Posterior vena cava (tissue), 2 donors: ENCODE measurements around the gene PHRF1. TPM values are rescaled to one million over a fixed set of nuclear protein-coding genes. Genes with fewer than 3 reads are reported as not detected.

Experiments used
- DNase-seq: peaks from one replicate; pipeline ENCODE4 v3.0.0-alpha.2; 2020; ENCODE audit warnings: low spot score
- intact Hi-C, 2 donors: fragments of 100-400 bp; cut with DNase I; formaldehyde crosslinking; loops; one replicate each; pipeline versions ENCODE4 v1.14.1 to v1.14.2; 2022 to 2023
- total RNA-seq, 2 donors: library from RNA; stranded (reverse); fragmentation: NEBNext Ultra II Directional; extraction: Animal tissue kit (Norgen Biotek cat#: 25700); gene quantifications; one replicate each; pipeline ENCODE4 v1.2.1, GENCODE V29; 2021
- donor health status: DM: yes; HTN: yes; CAD: no.
- donor health status: DM: yes; HTN: yes; CAD: no.

The PHRF1 gene
- total RNA-seq, 2 donors from 2014 or later = 18.3 to 20.8 TPM

- DNase-seq = peak; percentile 80
- intact Hi-C loops = no loop called here
Observed at GRCh38 chr11:537622-538430, 38.4 kb upstream of the PHRF1 start.

GRCh38 chr11:538431-539051 lies 37.7 kb upstream of the PHRF1 start:
- intact Hi-C loops = no loop called here
- DNase-seq = no peak

- no peak for DNase-seq
- intact Hi-C loops = no loop called here
Observed at GRCh38 chr11:539971-540481, 36.2 kb upstream of the PHRF1 start.

- intact Hi-C loops = no loop called here
Observed at GRCh38 chr11:540583-541432, 35.5 kb upstream of the PHRF1 start.

GRCh38 chr11:541433-541885 lies 34.8 kb upstream of the PHRF1 start:
- DNase-seq = no peak
- intact Hi-C loops = no loop called here

More at GRCh38 chr11:540583-541432, 35.5 kb upstream of the PHRF1 start:
- no peak for DNase-seq

- DNase-seq = no peak
- intact Hi-C loops = no loop called here
Observed at GRCh38 chr11:544817-545166, 31.5 kb upstream of the PHRF1 start.

GRCh38 chr11:545171-545570 lies 31.1 kb upstream of the PHRF1 start:
- no peak for DNase-seq
- intact Hi-C loops = no loop called here

GRCh38 chr11:548700-549603 lies 27.3 kb upstream of the PHRF1 start:
- intact Hi-C loops = no loop called here
- no peak for DNase-seq

GRCh38 chr11:550021-550745 lies 26.1 kb upstream of the PHRF1 start:
- intact Hi-C loops = loop anchor here (10.0 kb wide), 1 partner anchor 175 kb away; no protein-coding TSS in a partner anchor
- DNase-seq = no peak

GRCh38 chr11:550746-551085 lies 25.6 kb upstream of the PHRF1 start:
- no peak for DNase-seq
- intact Hi-C loops = loop anchor here (10.0 kb wide), 1 partner anchor 174 kb away; no protein-coding TSS in a partner anchor

GRCh38 chr11:551131-551530 lies 25.1 kb upstream of the PHRF1 start:
- intact Hi-C loops = loop anchor here (10.0 kb wide), 1 partner anchor 174 kb away; no protein-coding TSS in a partner anchor
- no peak for DNase-seq

GRCh38 chr11:551596-551995 lies 24.7 kb upstream of the PHRF1 start:
- intact Hi-C loops = loop anchor here (10.0 kb wide), 1 partner anchor 173 kb away; no protein-coding TSS in a partner anchor
- DNase-seq = no peak

- intact Hi-C loops = loop anchor here (10.0 kb wide), 1 partner anchor 171 kb away; no protein-coding TSS in a partner anchor
- no peak for DNase-seq
Observed at GRCh38 chr11:553083-553987, 22.9 kb upstream of the PHRF1 start.

- no peak for DNase-seq
- intact Hi-C loops = loop anchor here (10.0 kb wide), 1 partner anchor 171 kb away; no protein-coding TSS in a partner anchor
Observed at GRCh38 chr11:553988-554340, 22.3 kb upstream of the PHRF1 start.

- no peak for DNase-seq
- intact Hi-C loops = loop anchor here (10.0 kb wide), 1 partner anchor 170 kb away; no protein-coding TSS in a partner anchor
Observed at GRCh38 chr11:554428-555226, 21.6 kb upstream of the PHRF1 start.

- no peak for DNase-seq
- intact Hi-C loops = loop anchor here (10.0 kb wide), 1 partner anchor 169 kb away; no protein-coding TSS in a partner anchor
Observed at GRCh38 chr11:555227-555779, 21.0 kb upstream of the PHRF1 start.
